NCI-H748 (cell line): ENCODE data around the gene MICU2.
A peak's percentile ranks its signal among the peaks of the same experiment; 100 is the strongest.

Experiments used
- DNase-seq: peaks from one replicate; lab custom pipeline; 2025; ENCODE audit not compliant: unreplicated experiment; lab: John Stamatoyannopoulos, UW

The MICU2 gene

GRCh38 chr13:21546372-21546771 lies 57.6 kb downstream of the MICU2 start:
- DNase-seq: no peak

DNA sequence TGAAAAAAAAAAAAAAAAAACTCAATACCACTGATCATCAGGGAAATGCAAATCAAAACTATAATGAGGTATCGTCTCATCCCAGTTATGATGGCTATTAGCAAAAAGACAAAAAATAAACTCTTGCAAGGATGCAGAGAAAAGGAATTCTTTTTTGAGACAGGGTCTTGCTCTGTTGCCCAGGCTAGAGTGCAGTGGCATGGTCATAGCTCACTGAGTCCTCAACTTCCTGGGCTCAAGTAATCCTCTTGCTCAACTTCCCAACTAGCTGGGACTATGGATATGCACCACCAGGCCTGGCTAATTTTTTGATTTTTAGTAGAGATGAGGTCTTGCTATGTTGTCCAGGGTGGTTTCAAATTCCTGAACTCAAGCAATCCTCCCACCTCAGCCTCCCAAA lies 59.5 kb downstream of the MICU2 start:
- no peak for DNase-seq

DNA sequence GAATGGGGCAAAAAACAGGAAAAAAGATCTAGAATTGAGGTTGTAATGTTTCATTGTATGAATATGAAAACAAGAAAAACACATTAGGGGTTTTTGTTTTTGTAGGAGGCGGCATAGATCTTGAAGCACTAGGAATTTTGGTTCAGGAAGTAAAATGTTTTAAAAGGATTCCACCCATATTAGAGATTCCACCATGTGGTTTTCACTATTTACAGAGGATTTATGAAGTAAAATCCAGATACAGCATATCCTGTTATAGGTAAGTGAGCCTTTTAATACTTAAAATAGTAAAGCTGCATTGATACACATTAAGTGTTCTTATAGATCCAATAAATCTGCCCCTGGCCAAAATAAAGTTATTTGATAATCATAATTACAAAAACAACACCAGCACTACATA lies 61.4 kb downstream of the MICU2 start:
- no peak for DNase-seq

- DNase-seq: no peak
Observed at GRCh38 chr13:21541980-21542379, 62.0 kb downstream of the MICU2 start.

DNA sequence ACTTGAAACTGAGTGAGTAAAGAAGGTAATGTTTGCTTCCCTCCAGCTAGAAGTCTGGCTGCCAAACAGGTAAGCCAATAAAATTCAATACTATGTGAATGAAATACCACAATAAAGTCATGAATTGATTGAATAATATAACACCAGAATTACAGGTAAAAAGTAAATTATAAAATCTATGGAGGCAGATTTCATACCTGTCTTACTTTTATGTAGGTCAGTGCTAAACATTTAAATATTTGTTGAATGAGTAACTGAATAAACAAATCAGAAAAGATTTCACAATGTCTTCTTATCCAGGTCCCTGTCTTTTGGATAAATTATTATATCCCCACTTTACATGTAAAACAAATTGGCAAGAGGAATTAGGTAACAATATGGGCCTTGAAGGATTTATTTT lies 62.7 kb downstream of the MICU2 start:
- no peak for DNase-seq

GRCh38 chr13:21539687-21540086 lies 64.3 kb downstream of the MICU2 start:
- no peak for DNase-seq

DNA sequence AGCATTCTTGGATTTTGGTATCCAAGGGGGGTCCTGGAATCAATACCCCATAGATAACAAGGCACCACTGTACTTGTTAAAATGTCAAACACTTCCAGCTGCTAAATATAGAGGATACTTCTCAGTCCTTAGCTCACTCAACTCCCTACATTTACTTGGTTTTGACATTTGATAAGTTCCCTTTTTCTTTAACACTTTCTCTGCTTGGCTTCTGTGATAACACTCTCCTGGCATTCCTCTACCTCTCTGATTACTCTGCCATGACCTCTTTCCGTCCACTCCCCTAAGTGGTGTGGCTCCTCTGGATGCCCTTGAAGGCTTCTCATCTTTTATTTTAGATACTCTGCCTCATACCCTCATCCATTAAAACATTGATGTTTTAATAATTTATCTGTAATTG lies 65.2 kb downstream of the MICU2 start:
- DNase-seq: no peak

DNA sequence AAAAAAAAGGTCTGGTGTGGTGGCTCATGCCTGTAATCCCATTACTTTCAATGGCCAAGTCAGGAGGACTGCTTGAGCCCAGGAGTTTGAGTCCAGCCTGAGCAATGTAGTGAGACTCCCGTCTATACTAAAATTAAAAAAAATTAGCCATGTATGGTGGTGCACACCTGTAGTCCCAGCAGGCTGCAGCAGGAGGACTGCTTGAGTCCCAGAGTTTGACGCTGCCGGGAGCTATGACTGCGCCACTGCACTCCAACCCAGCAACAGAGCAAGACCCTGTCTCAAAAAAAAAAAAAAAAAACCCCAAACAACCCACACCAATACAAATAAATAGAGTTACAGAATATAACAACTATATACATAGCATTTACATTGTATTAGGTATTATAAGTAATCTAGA lies 65.7 kb downstream of the MICU2 start:
- DNase-seq: no peak

- DNase-seq: no peak
Observed at GRCh38 chr13:21537105-21537504, 66.9 kb downstream of the MICU2 start.

DNA sequence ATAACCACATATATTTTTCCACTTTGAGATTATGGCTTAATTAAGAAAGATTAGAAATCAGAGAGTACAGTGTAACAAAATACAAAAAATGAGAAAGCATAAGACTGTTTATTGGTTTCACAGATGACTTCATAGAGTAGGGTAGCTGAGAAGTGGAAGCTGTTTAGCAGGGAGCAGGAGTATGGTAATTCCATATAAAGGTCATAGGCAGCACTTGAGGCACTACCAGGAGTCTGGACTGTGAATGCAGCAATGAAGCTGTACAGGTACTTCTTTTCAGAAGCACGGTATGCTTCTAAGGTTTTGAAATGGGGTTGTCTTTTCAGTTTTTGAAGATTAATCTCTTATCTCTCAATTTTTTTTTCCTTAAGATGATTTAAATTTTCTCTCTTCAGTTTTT lies 69.2 kb downstream of the MICU2 start:
- DNase-seq: no peak

GRCh38 chr13:21531455-21531854 lies 72.5 kb downstream of the MICU2 start:
- DNase-seq: no peak

DNA sequence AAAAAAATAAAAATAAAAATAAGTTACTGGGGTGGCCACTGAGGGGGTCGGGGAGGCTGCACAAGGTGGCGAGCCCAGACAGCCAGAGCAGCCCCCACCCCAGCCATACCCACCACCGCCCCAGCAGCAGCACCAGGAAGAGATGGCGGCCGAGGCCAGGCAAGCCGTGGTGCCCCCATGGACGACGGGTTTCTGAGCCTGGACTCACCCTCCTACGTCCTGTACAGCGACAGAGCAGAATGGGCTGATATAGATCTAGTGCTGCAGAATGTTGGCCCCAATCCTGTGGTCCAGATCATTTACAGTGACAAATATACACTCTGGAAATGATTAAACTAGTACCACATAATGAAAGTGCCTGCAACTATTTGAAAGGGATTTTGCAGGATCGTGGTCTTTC lies 73.3 kb downstream of the MICU2 start:
- no peak for DNase-seq

- no peak for DNase-seq
Observed at GRCh38 chr13:21529146-21529893, 74.7 kb downstream of the MICU2 start.

DNA sequence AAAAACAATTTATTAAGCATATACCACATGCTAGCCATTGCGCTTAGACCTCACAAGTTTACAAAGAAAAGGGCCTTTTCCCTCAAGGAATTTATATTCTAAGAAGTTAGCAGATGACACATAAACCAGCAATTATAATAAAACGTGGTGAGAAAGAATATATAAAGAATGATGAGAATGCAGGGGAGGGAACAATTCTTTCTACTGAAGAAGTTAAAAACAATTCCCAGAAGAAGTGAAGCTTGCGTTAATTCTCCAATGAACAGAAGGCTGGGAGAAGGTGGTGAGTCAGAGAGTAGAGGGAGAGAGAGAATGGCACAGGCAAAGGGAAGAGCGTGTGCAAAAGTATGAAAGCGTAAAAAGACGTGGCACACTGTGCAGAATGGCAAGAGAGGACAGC lies 75.4 kb downstream of the MICU2 start:
- DNase-seq: no peak

GRCh38 chr13:21526707-21527540 lies 77.0 kb downstream of the MICU2 start:
- DNase-seq: peak; percentile 73

DNA sequence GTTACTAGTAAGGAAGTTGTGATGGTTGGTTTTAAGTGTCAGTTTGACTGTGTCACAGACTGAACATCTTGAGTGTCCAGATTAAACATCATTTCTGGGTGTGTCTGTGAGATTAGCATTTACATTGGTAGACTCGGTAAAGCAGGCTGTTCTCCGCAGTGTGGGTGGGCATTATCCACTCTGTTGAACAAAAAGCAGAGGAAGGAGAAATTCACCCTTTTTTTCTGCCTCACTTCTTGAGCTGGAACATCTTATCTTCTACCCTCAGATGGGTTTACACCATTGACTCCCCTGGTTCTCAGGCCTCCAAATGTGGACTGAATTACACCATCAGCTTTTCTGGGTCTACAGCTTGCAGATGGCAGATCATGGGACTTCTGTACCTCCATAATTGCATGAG lies 81.1 kb downstream of the MICU2 start:
- DNase-seq: no peak

DNA sequence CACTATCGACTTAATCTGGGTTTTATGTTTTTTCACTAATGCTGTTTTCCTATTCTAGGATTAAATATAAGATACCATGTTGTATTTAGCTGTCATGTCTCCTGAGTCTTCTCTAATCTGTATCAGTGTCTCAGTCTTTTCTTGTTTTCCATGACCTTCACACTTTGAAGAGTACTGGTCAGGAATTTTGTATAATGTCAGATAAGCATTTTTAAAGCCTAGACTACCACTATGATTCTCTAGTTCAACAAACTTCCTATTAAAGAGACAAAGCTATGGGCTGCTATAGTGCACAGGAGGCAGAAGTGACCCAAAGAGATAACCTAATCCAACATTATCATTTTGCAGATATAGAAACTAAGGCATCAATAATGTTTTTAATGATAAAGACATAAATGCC lies 81.8 kb downstream of the MICU2 start:
- no peak for DNase-seq

DNA sequence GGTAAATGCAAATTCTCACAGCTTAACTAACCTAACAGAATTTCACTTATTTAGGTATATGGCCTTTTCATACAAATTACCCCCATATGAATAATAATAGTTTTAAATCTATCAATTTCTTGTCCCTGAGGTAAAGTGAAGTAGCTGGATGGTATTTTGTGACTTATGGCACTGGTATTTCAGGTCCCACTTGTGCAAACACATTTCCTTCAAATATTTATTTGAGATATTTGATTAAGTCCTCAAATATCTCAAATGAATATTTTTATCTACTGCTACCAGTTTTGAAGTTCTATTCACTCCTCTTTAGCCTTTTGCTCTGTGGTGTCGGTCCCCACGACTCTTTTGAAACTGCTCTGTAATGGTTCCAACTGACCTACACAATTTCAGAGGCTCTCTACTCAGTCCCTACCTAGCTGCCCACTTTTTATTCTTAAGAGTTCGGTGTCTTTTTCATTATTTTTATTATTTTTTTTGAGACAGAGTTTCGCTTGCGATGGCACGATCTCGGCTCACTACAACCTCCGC lies 85.3 kb downstream of the MICU2 start:
- DNase-seq: no peak

DNA sequence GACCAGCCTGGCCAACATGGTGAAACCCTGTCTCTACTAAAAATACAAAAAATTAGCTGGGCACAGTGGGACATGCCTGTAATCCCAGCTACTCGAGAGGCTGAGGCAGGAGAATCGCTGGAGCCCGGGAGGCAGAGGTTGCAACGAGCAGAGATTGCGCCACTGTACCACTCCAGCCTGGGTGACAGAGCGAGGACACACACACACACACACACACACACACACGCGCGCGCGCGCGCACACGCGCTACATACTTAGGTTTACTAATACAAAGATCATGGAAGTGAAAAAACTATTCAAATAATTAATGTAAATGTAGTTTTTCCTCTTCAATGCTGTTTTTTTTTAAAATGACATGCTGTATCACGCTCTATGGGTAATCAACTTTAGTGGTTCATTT lies 86.4 kb downstream of the MICU2 start:
- DNase-seq: no peak

DNA sequence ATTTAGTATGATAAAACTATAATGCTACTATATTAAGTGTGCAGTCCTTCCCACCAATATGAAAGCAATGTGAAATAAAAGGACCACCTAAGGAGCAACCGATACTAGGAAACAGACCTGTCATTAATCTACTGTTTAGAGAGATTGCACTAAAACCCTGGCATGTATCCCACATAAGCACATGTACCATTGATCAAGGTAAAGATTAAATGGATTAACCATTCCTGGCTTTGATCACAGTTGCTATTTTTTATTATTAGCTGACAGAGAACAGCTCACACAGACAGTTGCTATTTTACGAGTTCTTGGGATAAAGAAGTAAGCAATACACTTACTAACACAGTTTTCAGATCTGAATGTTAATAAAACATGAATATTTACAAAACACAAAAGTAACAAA lies 87.2 kb downstream of the MICU2 start:
- DNase-seq: no peak

GRCh38 chr13:21511849-21512248 lies 92.1 kb downstream of the MICU2 start:
- DNase-seq: no peak

- no peak for DNase-seq
Observed at GRCh38 chr13:21504379-21504778, 99.6 kb downstream of the MICU2 start.
